Adrenal gland (tissue), 5 donors: ENCODE measurements around the gene WFIKKN2.
A peak's percentile ranks its signal among the peaks of the same experiment; 100 is the strongest.

Source experiments
- CTCF ChIP-seq, 6 experiments: fragments of 450-650 bp in 4 of 6; fragments of 200-600 bp in 2 of 6; sonication (generic) in 1 of 6; IDR thresholded peaks; 1 replicate in 5 of 6; 2 replicates in 1 of 6; pipeline versions ENCODE4 v1.5.1 to v1.8.0; 2016 to 2021; ENCODE audit warnings: antibody characterized with exemption in 6 of 6, mild to moderate bottlenecking in 2 of 6, moderate library complexity in 1 of 6
- POLR2A ChIP-seq, 2 donors: fragments of 450-650 bp; IDR thresholded peaks; one replicate each; pipeline ENCODE4 v1.6.1; 2017; ENCODE audit warnings: antibody characterized with exemption in 2 of 2, mild to moderate bottlenecking in 2 of 2, moderate library complexity in 1 of 2
- donor health status: DM: no; HTN: no; CAD: no.

GRCh38 chr17:50866261-50866949 lies 31.0 kb downstream of the WFIKKN2 start, which contains the start of gene TOB1:
- TF ChIP-seq CTCF (IDR thresholded peaks at IDR 0.05) (peak in 1 of 6 experiments; percentile 14), POLR2A (IDR thresholded peaks at IDR 0.05) (peak; percentile 98 to 99)
